Fibroblast of peridontal ligament (primary cell): Measurements from ENCODE around the gene PLA2G4B.

Experiments
- DNase-seq: peaks from one replicate; pipeline ENCODE4 v3.0.0-alpha.2; 2010; ENCODE audit errors: extremely low read depth

Gene PLA2G4B

DNA sequence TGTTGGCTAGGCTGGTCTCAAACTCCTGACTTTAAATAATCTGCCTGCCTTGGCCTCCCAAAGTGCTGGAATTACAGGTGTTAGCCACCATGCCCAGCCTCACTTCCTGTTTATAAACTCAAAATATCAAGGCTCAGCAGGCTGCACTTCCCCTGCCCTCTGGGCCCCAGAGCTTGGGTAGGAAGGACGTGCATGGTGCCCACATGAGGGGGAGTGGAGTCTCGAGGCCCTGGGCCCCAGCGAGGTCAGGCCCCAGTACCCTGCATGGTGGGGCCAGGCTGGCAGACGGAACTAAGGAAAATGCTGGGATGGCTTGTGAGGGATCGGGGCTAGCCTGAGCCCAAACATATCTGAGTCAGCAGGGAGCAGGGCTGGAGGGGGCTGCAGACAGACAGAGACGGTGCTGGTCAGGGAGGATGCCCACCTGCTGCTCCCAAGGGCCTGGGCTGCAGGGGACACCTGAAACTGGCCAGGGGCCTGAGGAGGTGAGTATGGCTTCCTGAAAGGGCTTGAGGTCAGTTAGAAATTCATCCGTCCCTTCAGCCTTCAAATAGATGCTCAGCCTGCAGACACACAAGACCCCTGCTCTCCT is 50.1 kb downstream of the PLA2G4B start:
- no peak for DNase-seq

DNA sequence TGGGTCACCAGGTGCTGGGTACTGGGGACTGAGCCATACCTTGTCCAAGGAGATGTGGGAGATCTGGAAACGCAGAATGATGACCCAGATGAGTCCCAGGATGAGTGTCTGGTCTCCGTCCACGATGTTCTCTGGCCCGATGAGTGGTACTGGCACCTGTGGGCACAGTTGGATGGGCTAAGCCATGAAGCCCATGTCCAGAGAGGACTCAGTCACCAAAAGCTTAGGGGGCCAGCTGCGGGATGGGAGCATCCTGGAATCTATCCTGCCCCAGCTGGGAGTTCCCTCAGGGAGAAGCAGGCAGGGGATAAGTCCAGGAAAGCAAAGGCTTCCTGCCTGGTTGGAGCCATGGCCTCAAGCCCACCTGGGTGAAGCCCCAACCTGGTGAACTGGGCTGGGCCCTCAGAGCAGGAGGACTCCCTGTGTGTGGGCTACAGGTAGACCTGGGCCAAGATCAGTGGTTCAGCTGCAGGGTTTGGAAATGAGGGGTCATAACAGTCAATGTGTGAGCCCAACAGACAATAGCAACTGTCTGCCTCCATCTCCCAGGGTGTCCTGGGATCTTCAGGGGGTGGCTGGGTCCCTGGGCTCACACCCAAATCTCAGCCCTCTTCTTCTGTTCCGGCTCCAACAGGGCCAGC is 51.5 kb downstream of the PLA2G4B start:
- no peak for DNase-seq

DNA sequence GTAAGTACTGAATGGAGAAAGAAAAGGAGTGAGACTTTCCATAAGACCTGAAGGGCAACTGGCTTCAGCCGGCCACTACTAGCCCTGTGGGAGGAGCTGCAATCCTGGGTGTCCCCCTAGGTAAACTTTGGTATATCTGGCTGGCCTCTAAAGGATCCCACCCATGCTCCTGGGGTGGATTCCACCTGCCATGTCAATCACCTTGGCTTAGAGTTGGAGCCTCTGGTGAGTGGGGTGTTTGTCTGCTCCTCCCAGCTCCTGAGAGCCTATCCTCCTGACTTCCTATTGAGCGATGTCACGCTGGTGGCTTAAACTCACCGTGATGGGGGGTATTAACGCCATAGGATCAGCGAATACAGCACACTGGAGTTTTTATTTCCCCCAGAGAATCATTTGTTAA is 52.6 kb downstream of the PLA2G4B start:
- DNase-seq: no peak

DNA sequence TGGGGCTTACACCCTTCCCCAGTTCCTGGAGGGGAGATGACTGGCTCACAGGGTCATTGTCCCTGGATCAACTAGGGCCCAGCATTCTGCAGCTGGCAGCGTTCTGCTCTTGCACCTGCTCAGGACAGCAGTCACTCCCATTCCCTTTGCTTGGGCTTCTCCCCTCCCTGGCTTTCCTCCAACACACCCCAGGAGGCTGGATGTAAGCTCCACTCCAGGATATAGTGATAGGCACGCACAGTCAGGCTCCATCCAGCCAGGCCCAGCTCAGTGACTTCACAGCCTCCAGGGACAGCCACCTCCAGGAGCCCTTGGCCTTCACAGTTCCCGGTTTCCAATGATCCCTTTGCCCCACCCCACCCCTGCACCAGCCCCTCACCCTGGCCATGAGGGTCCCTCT is 53.3 kb downstream of the PLA2G4B start:
- DNase-seq: no peak

DNA sequence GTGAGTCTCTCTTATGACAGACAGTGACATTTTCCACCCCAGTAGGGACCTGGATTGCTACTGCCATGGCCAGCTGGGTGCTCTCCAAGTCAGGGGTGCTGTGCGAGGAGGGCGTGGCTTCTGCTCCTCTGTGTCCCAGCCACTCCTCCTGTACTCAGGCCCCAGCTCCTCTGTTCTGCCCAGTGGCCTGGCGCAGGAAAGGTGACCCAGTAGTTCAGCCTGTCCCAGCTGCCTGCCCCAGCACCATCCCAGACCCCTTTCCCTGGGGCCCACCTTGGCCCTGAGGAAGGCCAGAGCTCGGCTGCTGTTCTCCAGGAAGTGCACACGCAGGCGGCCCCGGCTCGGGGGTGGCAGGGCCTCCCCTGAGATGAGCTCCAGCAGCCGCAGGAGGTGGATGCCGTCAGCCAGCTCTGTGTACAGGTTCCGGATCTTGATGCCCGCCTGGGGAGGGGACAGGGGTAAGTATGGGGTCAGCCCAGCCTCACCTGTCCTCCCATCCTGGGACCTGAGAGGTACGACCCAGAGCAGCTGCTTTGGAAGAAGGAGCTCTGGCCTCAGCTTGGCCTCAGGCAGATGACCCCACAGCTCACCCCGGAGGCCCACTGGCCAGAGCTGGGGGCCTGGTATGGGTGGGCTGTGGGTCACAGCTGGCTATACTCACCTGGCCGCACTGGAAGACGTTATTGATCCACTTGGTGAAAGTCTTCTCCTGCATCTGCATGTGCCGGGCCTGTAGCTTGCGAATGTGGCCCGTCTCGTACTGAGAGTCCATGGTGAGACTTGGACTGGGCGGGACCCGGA is 54.2 kb downstream of the PLA2G4B start:
- no peak for DNase-seq

DNA sequence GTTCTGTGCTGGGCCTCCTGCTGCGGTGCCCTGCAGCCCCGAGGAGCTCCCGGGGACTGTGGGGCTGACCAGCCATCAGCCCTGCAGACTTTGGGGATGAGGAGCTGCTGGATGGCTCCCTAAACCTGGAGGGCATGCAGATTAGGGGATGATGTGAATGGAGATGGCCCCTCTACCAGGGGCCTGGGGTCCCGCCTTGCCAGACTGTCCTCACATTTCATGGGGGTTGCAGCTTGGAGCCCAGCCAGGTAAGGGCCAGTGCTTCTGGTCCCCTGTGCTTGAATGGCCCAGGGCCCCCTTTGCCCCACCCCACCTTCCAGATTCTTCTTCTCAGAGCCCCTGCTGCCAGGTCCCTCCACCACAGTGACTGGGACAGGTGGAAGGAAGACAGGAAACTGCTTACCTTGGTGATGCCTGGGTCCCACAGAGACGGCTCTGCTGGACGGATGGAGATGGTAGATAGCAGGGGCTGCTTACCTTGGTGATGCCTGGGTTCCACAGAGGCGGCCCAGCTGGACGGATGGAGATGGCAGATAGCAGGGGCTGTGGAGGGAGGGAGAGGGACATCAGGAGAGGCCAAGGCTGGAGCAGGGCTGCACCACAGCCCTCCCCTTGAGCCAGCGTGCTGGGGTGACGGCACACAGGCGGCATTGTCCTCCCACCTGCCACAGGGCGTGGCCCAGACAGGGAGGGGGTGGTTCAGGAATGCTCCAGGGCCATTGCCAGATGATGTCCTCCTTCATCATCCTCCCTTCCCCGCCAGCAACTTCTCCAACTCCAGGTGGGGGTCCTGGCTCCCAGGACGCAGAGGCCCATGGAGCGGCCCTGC is 55.0 kb downstream of the PLA2G4B start, which contains the start of gene SPTBN5:
Gene SPTBN5, minus strand, starts transcription at position 632 of the 829 bp plus-strand sequence. Its CDS starts 556 bp downstream, at position 76.
- DNase-seq: no peak

DNA sequence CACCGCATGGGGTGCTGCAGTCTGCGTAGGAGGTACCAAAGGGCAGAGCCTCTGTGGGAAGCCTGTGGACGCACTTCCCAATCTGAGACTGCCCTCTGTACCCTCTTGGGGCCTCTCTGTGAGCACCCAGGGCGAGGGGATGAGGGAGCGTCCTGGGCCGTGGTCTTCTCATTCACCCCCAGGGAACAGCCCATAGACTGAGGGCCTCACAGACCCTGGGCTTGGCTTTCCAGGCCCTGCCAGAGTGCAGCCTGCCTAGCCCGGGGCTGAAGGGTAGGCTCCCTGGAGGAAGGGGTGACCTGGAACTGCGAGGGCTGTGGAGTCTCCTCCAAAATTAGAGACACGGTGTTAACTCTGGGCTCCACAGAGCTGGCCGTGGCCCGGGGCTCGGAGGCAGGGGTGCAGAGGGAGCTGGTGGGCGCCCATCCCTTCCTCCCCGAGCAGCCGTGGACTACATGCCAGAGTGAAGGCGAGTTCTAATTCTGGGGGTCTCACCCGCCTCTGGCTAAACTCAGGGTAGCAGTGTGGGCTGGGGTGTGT is 55.7 kb downstream of the PLA2G4B start:
- DNase-seq: no peak

DNA sequence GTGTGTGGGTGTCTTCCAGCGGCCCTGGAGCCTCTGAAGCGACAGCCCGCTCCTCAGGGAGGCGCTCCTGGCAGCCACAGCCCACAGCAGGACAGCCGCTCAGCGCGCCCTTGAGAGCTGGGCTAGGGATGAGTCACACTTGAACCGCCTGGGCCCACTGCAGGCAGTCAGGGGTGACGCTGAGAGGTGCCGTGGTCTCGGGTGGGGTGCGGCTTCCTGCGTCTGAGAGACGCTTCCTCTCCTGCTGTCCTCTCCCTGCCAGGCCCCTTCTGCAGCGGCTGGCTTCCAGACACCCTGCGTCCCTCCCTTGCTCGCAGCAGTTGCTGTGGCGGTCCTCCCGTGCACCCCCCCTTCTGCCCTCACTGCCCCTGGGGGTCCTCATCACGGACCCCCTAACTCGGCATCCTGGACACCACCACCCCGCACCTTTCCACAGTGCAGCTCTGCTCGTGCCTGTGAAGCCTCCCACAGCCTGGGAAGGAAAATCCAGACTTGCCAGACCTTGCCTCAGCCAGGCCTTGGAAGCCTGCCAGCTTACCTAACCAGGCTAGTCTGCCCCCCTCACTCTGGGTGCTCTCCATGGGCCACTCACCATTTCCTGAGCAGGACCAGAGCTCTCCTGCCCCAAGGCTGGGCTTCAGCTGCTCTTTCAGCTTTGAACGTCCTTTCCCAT is 56.3 kb downstream of the PLA2G4B start:
- DNase-seq: peak; percentile 45

DNA sequence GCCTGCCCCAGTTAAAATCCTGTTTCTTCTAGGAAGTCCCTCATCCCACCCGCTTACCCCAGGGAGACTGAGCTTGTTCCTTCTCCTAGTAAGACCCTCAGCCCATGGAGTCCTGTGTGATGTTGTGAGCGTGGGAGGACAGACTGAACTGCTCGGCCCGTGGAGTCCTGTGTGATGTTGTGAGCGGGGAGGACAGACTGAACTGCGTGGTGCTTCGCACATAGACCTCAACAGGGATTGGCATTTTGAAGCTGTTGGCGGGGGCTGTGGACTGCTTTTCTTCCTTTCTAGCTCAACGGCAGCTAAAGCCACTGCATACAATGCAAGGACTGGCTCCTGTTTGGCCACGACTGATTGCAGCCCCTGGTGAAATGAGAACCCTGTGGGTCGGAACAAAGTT is 56.8 kb downstream of the PLA2G4B start:
- DNase-seq: no peak

DNA sequence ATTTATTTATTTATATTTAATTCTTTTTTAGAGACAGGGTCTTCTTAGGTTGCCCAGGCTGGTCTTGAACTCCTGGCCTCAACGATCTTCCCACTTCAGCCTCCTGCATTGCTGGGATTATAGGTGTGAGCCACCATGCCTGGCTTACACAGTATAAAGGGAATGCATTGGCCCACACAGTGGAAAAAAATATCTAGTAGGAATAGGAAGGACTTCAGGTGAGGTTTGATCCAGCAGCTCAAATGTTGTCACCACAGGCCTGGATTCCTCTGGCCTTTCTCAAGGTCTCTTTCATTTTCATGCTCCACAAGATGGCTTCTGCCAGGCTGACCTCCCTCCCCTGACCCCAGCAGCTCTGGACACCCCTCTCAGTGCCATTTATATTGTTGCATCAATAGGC is 57.3 kb downstream of the PLA2G4B start:
- no peak for DNase-seq

DNA sequence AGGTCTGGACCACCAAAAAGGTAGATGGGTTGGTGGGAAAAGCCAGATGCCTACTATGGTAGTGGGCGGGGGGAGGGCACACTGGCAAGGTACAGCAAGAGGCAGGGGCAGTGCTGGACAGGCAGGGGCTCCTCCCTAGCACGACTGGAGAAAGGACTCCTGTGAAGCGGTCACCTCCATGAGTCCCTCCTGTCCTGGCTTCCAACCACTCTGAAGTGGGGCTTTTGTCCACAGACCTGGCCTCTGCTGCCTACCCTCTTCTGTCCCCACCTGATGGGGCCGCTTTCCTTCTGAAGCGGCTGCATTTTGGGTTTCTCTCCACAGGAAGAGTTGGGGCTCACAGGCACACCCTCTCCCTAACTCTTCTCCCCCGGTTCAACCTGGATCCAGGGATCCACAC is 57.9 kb downstream of the PLA2G4B start:
- no peak for DNase-seq

DNA sequence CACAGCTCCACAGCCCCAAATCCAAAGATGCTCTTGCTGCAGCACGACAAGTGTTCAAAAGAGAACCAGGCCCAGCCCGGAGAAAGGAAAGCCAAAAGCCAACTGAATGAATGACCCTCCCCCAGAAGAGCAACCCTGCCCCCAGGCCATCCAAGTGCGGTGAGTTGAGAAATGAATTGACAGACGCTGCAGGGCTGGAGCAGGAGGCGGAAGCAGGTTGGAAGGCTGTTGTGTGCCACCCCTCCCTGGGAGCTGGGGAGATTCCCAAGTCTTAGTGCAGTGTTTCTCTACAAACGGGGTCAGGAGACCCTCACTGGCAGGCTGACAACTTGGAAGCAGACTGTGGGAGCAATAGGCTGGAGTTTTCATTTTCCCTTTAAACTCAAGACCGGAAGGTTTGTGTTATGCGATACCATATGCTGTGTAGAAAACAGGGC is 58.7 kb downstream of the PLA2G4B start:
- no peak for DNase-seq
